GM18499 (cell line): ENCODE data around the gene SUGT1.
"Not testable (repeated sequence)": the region's sequence is repeated elsewhere in the genome, so short reads cannot be mapped to it uniquely, and the experiment has no call there.

Source experiments
- ATAC-seq: cut with Tn5 transposase; IDR thresholded peaks from one replicate; pipeline ENCODE4 v1.9.1; 2021; ENCODE audit warnings: moderate number of reproducible peaks; ENCODE audit not compliant: insufficient read depth, unreplicated experiment

Gene SUGT1

DNA sequence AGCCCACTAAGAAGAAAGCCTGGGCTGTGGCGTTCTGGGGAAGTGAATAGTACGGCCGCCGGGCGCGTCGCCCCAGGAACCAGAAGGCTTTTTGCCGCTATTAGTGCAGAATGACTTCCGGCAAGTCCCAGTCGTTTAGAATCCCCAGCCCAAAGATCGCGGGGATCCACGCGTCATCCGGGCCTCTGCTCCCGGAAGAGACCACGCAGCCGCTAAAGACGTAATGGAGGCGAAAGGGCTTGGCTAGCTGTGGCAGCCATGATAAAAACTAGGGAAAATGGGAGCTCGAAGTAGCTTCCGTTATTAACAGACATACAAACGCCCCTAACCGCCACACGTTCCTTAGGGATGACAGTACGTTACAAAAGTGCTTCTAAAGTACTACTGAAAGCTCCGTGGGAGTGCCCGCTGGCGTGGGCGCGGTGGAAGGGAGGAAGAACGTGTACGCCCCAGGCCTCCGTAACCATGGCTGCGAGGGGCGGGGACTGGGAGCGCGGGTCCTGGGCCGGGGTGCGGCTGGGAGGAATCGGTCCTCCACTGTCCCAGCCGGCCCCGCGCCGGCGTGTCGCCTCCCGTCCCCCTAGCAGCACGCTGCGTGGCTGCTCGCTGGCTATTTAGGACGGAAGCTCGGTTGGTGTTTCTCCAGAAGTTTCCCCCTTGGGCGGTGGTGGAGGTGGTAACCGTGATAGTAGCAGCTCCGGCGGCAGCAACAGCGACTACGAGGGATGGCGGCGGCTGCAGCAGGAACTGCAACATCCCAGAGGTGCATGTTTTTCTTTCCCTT, at the start of gene SUGT1:
SUGT1 (plus strand) TSS at position 641 of the 784 bp plus-strand sequence; CDS start at position 726, 85 bp downstream.
- peak; percentile 90 for ATAC-seq

DNA sequence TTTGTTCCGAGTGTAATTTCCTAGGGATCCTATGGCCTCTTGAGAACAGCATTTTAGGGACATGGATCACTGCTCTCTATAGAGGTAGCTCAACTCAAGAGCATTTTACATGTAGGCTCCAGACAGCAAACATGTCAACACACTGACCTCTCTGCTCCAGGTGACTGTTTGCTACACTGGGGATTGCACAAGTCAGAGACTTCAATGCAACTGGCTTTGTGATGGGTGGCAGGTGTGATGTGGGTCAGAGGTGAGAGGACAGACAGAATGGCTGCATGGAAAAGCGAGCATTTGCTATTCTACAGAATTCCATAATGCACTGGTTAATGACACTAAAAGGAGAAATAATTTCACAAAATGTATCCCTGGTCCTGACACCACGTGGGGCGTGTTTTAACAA, 49.3 kb upstream of the SUGT1 start:
- ATAC-seq = not testable (repeated sequence)

DNA sequence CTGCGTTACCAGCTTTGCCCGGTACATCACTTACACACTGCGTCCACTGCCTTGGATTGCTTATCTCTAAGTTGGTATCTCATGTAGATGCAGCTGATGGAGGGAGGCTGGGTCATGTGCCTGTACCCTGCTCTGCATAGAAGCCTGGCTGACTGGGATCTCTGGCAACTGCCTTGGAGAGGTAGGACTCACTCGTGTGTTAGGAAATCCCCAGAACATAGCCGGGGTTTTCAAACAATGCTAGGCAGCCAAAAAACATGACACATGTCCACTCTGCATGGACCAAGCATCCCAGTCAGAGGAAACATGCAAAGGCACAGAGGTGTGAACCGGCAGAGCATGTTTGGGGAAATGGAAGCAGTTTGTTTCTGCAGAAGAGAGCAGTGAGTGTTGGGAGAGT, 46.5 kb upstream of the SUGT1 start:
- ATAC-seq = not testable (repeated sequence)

DNA sequence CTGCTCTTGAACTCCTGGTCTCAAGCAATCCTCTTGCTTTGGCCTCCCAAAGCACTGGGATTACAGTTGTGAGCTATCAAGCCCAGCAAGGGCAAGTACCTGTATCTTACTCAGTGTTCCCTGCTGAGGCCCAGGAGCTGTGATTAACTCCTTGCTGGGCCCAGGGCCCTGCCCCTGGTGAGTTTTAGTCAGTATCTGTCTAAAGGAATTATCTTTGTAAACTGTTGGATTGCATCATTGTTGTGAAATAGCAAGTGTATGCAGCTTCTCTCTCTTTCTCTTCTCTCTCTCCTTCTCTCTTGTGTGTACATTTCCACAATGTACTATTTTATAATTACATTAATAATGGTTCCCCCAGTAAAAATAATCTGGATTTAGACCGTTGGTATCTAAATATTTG, 45.8 kb upstream of the SUGT1 start:
- not testable (repeated sequence) for ATAC-seq

DNA sequence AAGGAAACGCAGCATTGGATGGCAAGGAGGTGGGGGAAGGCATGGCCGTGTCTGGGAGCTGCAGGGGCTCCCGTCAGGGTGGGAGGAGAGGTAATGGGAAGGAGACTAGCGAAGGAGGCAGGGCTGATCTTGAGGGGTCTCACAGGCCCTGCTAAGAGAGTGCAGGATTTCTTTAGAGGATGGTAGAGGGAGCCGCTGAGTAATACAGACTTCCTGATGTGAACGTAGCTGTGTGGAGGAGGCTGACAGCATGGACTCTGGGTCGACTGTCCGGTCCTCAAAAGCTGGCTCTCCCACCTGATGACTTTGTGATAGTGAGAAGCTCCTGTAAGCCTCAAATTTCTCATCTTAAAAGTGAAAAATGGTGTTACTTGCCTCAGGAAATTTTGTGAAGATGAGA, 44.5 kb upstream of the SUGT1 start:
- ATAC-seq = not testable (repeated sequence)

DNA sequence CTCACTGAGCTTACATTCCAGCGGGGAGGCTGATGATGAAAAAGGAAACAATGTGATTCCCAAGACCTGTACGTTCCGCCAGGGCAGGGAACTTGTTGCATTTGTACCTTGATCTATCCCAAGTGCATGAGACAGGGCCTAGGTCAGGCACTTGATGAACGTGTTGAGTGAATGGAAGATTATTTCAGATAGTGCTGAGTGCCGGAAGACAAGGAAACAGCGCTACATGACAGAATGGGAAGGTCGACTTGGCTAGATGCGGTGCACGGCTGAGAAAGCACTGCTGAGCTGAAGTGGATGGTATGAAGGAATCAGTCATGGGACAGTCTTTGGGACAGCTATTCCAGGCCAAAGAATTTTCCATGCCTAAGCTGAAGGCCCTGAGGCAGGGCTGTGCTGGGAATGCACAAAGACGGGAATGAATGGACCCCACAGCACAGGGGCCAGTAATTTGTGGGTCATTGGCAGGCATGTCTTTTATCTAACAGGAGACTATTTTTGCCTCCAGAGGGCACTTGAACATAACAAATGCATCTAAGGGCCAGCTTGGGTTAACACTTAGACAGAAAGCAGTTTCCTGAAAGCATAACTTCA, 43.5 kb upstream of the SUGT1 start:
- ATAC-seq = peak; percentile 78

DNA sequence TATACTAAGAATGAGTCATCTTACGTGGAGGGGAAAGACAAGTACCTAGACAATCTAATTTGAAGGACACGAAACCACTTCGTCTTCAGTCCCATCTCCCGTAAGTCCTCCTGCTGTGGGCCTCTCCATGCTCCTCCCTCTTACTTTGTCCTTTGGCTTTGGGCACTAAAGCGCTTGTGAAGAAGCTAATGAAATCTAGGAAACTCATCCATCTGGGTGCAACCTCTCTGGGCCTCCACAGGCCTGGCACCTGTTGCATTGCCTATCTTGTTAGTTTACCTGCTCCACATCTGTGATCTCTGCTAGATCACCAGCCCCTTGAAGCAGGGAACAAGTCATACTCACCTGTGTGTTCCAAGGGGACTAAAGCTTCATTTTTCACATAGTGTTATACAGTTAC, 42.5 kb upstream of the SUGT1 start:
- not testable (repeated sequence) for ATAC-seq

DNA sequence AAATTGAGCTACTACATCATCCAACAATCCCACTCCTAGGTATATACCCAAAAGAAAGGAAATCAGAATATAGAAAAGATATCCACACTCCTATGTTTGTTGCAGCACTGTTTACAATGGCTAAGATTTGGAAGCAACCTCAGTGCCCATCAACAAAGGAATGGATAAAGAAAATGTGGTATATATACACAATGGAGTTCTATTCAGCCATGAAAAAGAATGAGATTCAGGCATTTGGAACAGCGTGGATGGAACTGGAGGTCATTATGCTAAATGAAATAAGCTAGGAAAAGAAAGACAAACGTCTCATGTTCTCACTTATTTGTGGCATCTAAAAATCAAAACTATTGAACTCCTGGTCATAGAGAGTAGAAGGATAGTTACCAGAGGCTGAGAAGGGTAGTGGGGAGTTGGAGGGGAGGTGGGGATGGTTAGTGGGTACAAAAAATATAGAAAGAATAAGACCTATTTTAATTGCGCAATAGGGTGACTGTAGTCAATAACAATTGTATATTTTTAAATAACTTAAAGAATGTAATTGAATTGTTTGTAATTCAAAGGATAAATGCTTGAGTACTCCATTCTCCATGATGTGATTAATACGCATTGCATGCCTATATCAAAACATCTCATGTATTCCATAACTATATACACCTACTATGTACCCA, 37.4 kb upstream of the SUGT1 start:
- no peak for ATAC-seq

DNA sequence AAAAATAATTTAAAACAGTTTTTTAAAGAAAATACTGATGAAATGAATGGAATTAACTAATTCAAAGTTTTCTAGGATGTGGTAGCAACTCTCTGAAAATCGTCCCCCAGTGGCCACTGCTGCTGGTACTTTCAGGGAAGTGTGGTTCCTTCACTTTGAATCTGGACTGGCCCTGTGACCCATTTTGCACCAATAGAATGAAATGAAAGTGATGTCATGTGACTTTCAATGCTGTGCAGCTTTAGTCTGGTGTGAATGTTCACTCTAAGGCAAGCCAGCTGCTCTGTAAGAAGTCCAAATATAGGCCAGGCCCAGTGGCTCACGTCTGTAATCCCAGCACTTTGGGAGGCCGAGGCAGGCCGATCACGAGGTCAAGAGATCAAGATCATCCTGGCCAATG, 36.8 kb upstream of the SUGT1 start:
- ATAC-seq = no peak

DNA sequence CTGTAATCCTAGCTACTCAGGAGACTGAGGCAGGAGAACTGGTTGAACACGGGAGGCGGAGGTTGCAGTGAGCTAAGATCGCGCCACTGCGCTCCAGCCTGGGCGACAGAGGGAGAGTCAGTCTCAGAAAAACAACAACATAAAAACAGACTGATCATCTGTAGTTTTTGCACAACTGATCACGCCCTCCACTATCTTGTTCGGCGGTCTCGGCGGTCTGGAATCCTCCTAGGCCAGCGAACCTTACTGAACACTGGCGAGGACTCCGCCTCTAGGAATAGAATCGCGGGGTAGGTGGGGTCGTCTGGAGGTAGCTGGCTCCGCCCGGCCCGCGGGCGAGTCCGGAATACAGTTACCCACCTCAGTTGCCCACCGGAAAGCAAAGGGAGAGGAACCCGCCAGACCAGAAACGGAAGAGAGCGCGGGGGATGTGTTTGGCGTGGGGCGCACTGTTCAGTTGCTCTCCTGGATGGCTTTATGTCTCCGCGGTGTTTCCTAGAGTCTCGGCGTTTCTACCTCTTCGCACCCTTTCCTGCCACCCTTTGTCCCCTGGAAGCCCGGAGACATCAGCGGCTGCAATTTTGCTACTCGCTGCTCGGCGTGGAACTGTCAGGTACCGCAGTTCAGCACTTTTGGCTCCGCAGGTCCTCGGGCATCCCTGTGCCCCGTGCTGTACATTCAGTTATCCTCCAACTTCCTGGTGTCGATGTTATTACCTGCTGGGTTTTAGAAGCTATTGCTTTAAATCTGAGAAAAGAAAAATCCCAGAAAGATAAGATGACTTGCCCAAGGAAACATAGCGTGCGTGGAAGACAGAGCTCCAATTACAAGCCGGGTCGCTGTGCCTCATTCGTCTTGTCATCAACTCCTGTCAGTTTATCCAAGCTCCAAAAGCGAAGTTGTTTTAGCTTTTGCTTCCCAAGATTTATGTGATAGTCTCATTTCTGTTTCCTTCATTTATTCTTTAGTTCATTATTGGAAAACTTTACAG, 35.3 kb upstream of the SUGT1 start:
- ATAC-seq = peak; percentile 88

DNA sequence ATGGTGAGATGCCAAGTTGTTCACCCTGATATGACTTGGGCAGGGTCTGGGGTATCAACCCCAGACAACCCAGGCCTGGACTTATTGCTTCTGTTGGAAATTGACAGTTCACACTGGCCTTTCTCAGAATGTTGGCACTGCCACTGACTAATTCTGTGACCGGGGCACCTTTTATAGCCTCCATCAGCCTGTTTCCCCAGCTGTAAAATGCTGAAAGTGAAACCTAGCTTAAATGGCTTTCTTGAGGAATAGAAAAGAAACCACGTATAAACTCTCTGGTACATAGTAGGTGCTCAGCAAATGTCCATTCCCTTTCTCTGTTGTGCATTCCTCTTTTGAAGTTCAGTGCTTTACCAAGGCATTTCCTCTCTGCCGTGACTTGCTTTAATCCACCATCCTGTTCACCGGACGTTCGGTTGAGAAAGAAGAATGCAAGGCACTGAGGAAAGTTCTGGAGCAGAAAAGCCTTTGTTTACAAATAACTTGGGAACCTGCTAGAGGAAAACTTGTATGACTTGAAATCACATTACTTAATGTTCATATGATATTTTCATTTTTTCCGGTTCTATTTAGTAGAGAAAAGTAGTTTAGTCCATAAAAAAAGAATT, 21.4 kb upstream of the SUGT1 start:
- ATAC-seq = peak; percentile 52

DNA sequence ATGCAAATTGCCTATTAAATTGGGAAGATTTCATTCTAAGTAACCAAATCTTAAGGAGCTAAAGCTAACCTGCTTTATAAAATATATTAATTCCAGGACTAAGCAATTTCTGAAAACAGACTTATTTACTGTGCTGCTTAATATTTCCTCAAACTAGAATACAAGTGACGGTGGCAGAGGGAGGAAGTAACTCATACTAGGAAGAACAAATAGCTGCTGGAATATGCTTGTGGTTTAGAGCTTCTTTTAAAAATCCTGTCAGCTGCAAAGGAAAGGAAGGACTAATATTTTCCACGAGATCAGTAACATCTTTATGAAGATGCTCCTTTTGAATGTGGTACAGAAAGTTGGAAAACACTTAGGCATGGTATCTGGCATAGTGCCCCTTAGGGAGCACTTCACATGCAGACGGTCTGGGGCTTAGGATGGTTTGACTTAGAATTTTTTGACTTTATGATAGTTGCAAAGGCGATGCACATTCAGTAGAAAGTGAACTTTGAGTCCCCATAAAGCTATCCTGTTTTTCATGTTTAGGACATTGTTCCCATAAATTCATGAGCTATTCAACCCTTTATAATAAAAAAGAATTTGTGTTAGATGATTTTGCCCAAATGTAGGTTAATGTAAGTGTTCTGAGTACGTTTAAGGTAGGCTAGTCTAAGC, 13.8 kb upstream of the SUGT1 start:
- no peak for ATAC-seq

DNA sequence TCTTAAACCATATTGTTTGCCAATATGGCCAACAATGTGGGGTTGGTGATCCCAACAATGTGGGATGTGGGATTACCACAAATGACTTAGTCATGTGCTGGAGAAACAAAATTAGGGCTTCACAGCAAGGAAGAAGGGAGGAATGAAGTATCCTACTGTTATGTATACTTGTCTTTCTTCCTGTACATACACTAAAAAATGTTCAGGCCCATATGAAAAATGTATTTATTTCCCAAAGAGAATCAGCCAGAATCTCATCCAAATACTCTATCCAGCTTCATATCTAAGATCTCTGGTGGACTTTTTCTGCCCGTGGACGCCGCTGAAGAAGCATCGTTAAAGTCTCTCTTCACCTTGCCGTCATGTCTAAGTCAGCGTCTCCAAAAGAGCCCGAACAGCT, 10.5 kb upstream of the SUGT1 start, which contains the start of gene HNRNPA1L2:
HNRNPA1L2 (plus strand) TSS at position 301 of the 400 bp plus-strand sequence; CDS start at position 363, 62 bp downstream.
- no peak for ATAC-seq

DNA sequence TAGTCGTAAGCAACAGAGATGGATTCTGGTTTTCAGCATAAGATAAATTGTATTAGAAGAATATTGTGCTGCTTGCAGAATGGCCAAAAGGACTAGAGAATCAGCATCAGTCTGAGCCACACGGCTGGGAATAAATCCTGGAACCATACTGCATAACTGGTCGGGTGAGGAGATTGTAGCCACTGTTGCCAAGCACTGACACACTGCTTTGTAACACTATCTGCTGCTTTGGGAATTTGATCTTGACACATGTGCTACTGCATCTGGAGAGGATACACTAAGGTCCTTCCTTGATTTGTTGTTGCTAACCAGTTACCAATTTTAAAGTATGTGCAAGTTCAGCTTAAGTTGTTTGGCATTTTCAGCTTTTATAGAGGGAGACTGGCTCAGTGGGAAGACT, 8.5 kb upstream of the SUGT1 start:
- no peak for ATAC-seq

DNA sequence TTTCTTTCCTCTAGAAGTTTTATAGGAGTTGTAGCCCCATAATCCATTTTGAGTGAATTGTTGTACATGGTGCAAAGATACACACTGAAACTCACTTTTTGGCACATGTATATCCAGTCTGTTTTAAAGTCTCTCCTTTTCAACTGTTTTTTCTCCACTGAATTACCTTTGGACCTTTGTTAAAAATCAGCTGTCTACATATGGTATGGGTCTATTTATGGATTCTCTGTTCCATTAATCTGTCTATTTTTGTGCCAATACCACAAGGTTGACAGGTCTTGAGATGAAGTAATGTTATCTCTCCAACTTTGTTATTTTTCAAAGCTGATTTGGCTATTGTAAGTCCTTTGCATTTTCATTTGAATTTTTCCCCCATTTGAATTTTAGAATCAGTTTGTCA, 5.7 kb upstream of the SUGT1 start:
- no peak for ATAC-seq

DNA sequence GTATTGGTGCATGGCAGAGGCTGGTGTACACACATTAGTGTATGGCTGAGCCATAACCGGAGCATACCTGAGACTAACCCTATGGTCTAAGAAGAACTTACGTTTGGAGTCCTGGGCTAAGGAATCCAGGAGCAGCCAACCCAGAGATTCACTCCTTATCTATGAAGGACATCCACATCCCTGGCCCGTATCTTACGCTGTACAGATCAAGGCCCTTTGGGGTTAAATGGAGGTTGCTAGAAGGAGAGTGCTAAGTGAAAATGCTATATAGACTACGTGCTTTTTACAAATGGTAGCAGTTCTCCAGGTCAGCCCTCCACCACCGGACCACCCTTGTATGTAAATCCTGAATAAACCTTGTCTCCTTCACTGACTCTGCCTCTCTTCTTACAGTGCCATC, 1.9 kb upstream of the SUGT1 start:
- no peak for ATAC-seq

DNA sequence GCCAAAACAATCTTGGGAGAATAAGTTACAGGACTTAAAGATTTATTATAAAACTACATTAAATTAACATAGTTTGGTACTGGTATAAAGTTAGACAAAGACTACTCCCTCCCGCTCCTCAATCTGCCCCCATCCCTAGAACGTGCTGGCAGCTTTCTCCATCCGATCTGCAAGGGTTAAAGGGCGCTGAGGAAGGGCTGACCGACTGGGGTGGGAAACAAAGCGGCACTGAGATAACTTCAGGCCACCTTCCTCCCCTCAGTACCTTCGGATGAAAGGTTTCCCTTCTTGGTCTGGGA, 790 bp upstream of the SUGT1 start:
- ATAC-seq = peak; percentile 1

DNA sequence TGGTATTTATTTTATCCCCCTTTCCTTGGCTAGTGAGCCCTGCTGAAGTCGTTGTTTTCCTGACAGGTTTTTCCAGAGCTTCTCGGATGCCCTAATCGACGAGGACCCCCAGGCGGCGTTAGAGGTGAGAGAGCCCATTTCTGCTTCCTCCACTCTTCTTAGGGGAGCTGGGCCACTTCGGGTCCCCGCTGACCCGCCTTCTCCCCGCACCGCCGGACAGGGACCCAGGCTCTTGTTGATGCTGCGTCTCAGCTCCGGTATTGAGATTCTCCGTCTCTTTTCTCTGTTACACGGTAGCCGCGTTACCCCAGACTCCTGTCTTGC, 306 bp downstream of the SUGT1 start:
- ATAC-seq = peak; percentile 19

DNA sequence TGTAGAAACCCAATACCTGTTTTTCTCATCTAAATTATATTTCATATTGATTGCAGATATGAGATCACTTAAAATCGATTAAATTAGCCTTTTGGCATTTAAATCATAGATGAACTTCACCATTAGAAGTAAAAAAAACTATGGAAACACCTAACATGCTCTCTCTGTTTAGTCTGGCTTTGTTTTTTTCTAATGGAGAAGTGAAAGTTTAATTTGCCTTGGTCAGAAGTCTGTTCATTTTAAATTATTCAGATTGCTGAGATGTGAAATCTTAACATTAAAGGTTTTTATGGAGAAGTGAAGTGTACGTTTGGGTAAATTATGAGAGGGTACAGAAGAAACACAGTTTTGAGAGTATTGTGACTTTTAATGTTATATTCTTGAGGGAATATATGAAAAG, 6.7 kb downstream of the SUGT1 start:
- ATAC-seq = no peak

DNA sequence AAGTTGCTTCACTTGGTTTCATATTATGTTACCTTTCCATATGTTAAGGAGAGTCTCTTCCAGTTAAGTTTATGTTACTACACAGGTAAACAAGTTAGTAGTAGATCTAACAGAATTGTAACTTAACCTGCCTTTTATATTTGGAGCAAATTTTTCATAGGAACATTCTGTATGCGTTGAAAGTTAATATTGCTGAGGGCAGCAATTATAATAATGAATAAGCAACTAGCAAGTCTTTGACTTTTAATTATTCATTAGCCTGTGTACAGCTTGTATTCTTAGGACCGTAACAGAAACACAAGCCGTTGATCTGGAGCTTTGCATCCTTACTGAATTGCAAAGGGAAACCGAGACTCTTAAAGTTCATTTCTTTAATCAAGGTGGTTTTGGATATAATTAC, 11.6 kb downstream of the SUGT1 start:
- ATAC-seq = no peak
